HCT116 (cell line): ENCODE data around the gene MOSPD3. TPM values are rescaled to one million over a fixed set of nuclear protein-coding genes. Genes with fewer than 3 reads are reported as not detected.

Experiments
- ATAC-seq: fragments of 200-7000 bp; cut with Tn5 transposase; 2 replicates; pipeline ENCODE4 v1.9.1; 2020; ENCODE audit warnings: mild to moderate bottlenecking, moderate library complexity
- BruUV-seq: library from RNA; stranded (reverse); fragments of 400-500 nt; replicated peaks from 2 replicates; lab custom pipeline; 2021; lab: Mats Ljungman, UMichigan
- CTCF ChIA-PET: fragments of 300-600 bp; sonication (Branson Sonifier 250); formaldehyde crosslinking; loops from one replicate; lab custom pipeline; 2021; ENCODE audit warnings: antibody characterized with exemption; lab: Charles Lee
- POLR2A ChIA-PET: fragments of 300-600, 350-600 bp; sonication (Branson Sonifier 250); formaldehyde crosslinking; loops from one replicate; lab custom pipeline; 2021; ENCODE audit warnings: antibody characterized with exemption; lab: Charles Lee
- RAD21 ChIA-PET, 2 experiments: fragments of 300-600 bp; sonication (Branson Sonifier 250); formaldehyde crosslinking; loops; one replicate each; lab custom pipeline; 2023; ENCODE audit warnings: low total read pairs in 2 of 2; ENCODE audit not compliant: uncharacterized antibody in 2 of 2, unreplicated experiment in 2 of 2, low non-redundant PET in 1 of 2; lab: Charles Lee
- DNase-seq: peaks from one replicate; pipeline ENCODE4 v3.0.0-alpha.2; 2010; ENCODE audit warnings: low read depth, low spot score
- H2AFZ ChIP-seq: fragments of 200-600 bp; shearing (Covaris generic), sonication (generic); 2 replicates; pipeline ENCODE4 v1.6.1; 2017; ENCODE audit warnings: low read depth, mixed run types, mixed read lengths, antibody characterized with exemption, low read length; ENCODE audit not compliant: poor library complexity, severe bottlenecking
- H3K27ac ChIP-seq: 2 replicates; pipeline ENCODE4 v1.5.1; 2012; ENCODE audit warnings: low read depth, low read length
- H3K27me3 ChIP-seq: fragments of 200-600 bp; sonication (generic); 2 replicates; pipeline ENCODE4 v1.6.1; 2016; ENCODE audit warnings: mixed run types, low read length, mixed read lengths; ENCODE audit not compliant: insufficient read depth
- H3K36me3 ChIP-seq, 2 experiments: fragments of 200-500 bp in 1 of 2; fragments of 200-600 bp in 1 of 2; sonication (Bioruptor generic) in 1 of 2; sonication (generic) in 1 of 2; 2 replicates each; pipeline versions ENCODE4 v1.5.1 to v1.6.1; 2014 to 2016; ENCODE audit warnings: low read length in 2 of 2, inconsistent platforms in 1 of 2, mixed read lengths in 1 of 2, mixed run types in 1 of 2; ENCODE audit not compliant: insufficient read depth in 2 of 2, control insufficient read depth in 1 of 2
- H3K4me1 ChIP-seq, 2 experiments: fragments of 200-600 bp in 1 of 2; sonication (generic) in 1 of 2; 2 replicates each; pipeline versions ENCODE4 v1.5.1 to v1.6.1; 2012 to 2017; ENCODE audit warnings: low read length in 2 of 2, inconsistent platforms in 1 of 2, mild to moderate bottlenecking in 1 of 2, mixed read lengths in 1 of 2, mixed run types in 1 of 2, moderate library complexity in 1 of 2; ENCODE audit not compliant: insufficient read depth in 2 of 2, control insufficient read depth in 1 of 2
- H3K4me2 ChIP-seq: fragments of 200-600 bp; sonication (generic); 2 replicates; pipeline ENCODE4 v1.6.1; 2017; ENCODE audit warnings: mixed run types, low read length, mixed read lengths
- H3K4me3 ChIP-seq, 2 experiments: fragments of 200-600 bp in 1 of 2; sonication (generic) in 1 of 2; replicated peaks in 1 of 2; 2 replicates each; pipeline ENCODE4 v1.5.1; 2011 to 2016; ENCODE audit warnings: low read length in 2 of 2, control low read depth in 1 of 2, low read depth in 1 of 2, mild to moderate bottlenecking in 1 of 2, mixed read lengths in 1 of 2, mixed run types in 1 of 2
- H3K79me2 ChIP-seq: fragments of 200-600 bp; sonication (generic); 2 replicates; pipeline ENCODE4 v1.6.1; 2017; ENCODE audit warnings: mild to moderate bottlenecking, mixed run types, low read length, moderate library complexity, mixed read lengths; ENCODE audit not compliant: insufficient read depth
- H3K9ac ChIP-seq: fragments of 200-600 bp; sonication (generic); 2 replicates; pipeline ENCODE4 v1.6.1; 2016; ENCODE audit warnings: low read length, mixed read lengths
- H3K9me2 ChIP-seq: fragments of 200-600 bp; sonication (generic), shearing (Covaris generic); 2 replicates; pipeline ENCODE4 v1.6.1; 2017; ENCODE audit warnings: mixed run types, mild to moderate bottlenecking, moderate library complexity; ENCODE audit not compliant: insufficient read depth
- H3K9me3 ChIP-seq, 2 experiments: fragments of 200-500 bp in 1 of 2; fragments of 200-600 bp in 1 of 2; sonication (Bioruptor generic) in 1 of 2; sonication (generic) in 1 of 2; 2 replicates each; pipeline ENCODE4 v1.6.1; 2014 to 2017; ENCODE audit warnings: low read length in 2 of 2, mixed read lengths in 2 of 2, inconsistent platforms in 1 of 2, low read depth in 1 of 2, mild to moderate bottlenecking in 1 of 2, mixed run types in 1 of 2, moderate library complexity in 1 of 2; ENCODE audit not compliant: control insufficient read depth in 1 of 2, insufficient read depth in 1 of 2
- H4K20me1 ChIP-seq: fragments of 200-600 bp; sonication (generic), shearing (Covaris generic); 2 replicates; pipeline ENCODE4 v1.6.1; 2017; ENCODE audit warnings: mixed run types, mild to moderate bottlenecking, moderate library complexity; ENCODE audit not compliant: insufficient read depth
- CBX3 ChIP-seq: IDR thresholded peaks from 2 replicates; pipeline ENCODE4 v1.6.1; 2012; ENCODE audit warnings: low read depth
- CEBPB ChIP-seq: IDR thresholded peaks from 2 replicates; pipeline ENCODE4 v1.6.1; 2012; ENCODE audit warnings: low read depth
- EGR1 ChIP-seq: IDR thresholded peaks from 2 replicates; pipeline ENCODE4 v1.6.1; 2012; ENCODE audit warnings: low read depth
- ELF1 ChIP-seq: IDR thresholded peaks from 2 replicates; pipeline ENCODE4 v1.6.1; 2012; ENCODE audit warnings: low read depth, borderline replicate concordance
- EZH2 ChIP-seq: fragments of 200-600 bp; sonication (generic); IDR thresholded peaks from 2 replicates; pipeline ENCODE4 v1.6.1; 2017; ENCODE audit warnings: antibody characterized with exemption, mixed run types
- FOSL1 ChIP-seq: IDR thresholded peaks from 2 replicates; pipeline ENCODE4 v1.6.1; 2012; ENCODE audit warnings: low read depth
- POLR2AphosphoS5 ChIP-seq: IDR thresholded peaks from 2 replicates; pipeline ENCODE4 v1.6.1; 2011; ENCODE audit warnings: mild to moderate bottlenecking, low read depth, low read length, moderate library complexity
- RAD21 ChIP-seq: IDR thresholded peaks from 2 replicates; pipeline ENCODE4 v1.6.1; 2012; ENCODE audit warnings: low read depth, mild to moderate bottlenecking
- REST ChIP-seq: IDR thresholded peaks from 2 replicates; pipeline ENCODE4 v1.6.1; 2012; ENCODE audit warnings: low read depth
- SP1 ChIP-seq: IDR thresholded peaks from 2 replicates; pipeline ENCODE4 v1.6.1; 2012; ENCODE audit warnings: low read depth
- SRF ChIP-seq: IDR thresholded peaks from 2 replicates; pipeline ENCODE4 v1.6.1; 2012; ENCODE audit warnings: low read depth
- TCF7L2 ChIP-seq: IDR thresholded peaks from 2 replicates; pipeline ENCODE4 v1.7.0; 2011; ENCODE audit warnings: borderline replicate concordance, inconsistent platforms; ENCODE audit not compliant: insufficient read depth, insufficient read length; ENCODE audit errors: extremely low read depth
- YY1 ChIP-seq: IDR thresholded peaks from 2 replicates; pipeline ENCODE4 v1.6.1; 2011; ENCODE audit warnings: low read length, low read depth, moderate library complexity, mild to moderate bottlenecking; ENCODE audit not compliant: insufficient replicate concordance; ENCODE audit errors: extremely low read depth
- ZFX ChIP-seq: fragments of 450-650 bp; IDR thresholded peaks from 2 replicates; pipeline ENCODE4 v1.6.1; 2017
- ZNF274 ChIP-seq: fragments of 200-500 bp; sonication (Bioruptor generic); IDR thresholded peaks from 2 replicates; pipeline ENCODE4 v1.6.1; 2014; ENCODE audit warnings: mild to moderate bottlenecking, low read depth, low read length, inconsistent platforms
- intact Hi-C: fragments of 100-400 bp; cut with micrococcal nuclease; formaldehyde crosslinking; loops from 2 replicates; pipeline ENCODE4 v1.10.0; 2022
- total RNA-seq: library from RNA; stranded (reverse); gene quantifications from one replicate; pipeline ENCODE4 v1.2.1, GENCODE V29; 2021; ENCODE audit not compliant: unreplicated experiment
- TF ChIP-seq, protein P1 (sequence below), 3 experiments: fragments of 200-600 bp in 1 of 3; sonication (generic) in 1 of 3; IDR thresholded peaks in 2 of 3; conservative IDR thresholded peaks in 1 of 3; 2 replicates each; pipeline ENCODE4 v1.5.1; 2012 to 2017; ENCODE audit warnings: low read depth in 2 of 3, low read length in 2 of 3, antibody characterized with exemption in 1 of 3, borderline replicate concordance in 1 of 3, control low read depth in 1 of 3, mild to moderate bottlenecking in 1 of 3, mixed read lengths in 1 of 3, mixed run types in 1 of 3, moderate library complexity in 1 of 3; ENCODE audit not compliant: insufficient read depth in 1 of 3
- TF ChIP-seq, protein P2 (sequence below): IDR thresholded peaks from 2 replicates; pipeline ENCODE4 v1.6.1; 2012
- TF ChIP-seq, protein P3 (sequence below): IDR thresholded peaks from 2 replicates; pipeline ENCODE4 v1.6.1; 2012

Gene MOSPD3
- total RNA-seq, 1 experiment from 2014 or later: 32.8 TPM

GRCh38 chr7:100609958-100610357, 2.4 kb upstream of the MOSPD3 start:
- RAD21 ChIA-PET: no interaction called here
- POLR2A ChIA-PET: no interaction called here
- no peaks in the 10 kb centered on the region for H3K36me3 ChIP-seq
- no peaks in the 10 kb centered on the region for H4K20me1 ChIP-seq
- H3K27me3 ChIP-seq: no peaks in the 10 kb centered on the region
- H2AFZ ChIP-seq: no peak overlapping the region
- CTCF ChIA-PET: interaction anchor here (1.2 kb wide), 2 partner anchors 20 to 21 kb away, joined by 3 read pairs; no protein-coding TSS in a partner anchor
- no peak overlapping the region for H3K4me2 ChIP-seq
- H3K4me3 ChIP-seq: no peak overlapping the region
- no peak for DNase-seq
- no peaks in the 10 kb centered on the region for H3K79me2 ChIP-seq
- no peak overlapping the region for H3K27ac ChIP-seq
- H3K9ac ChIP-seq: no peak overlapping the region
- peaks cover 8 to 42% of the 10 kb centered on the region in 2 experiments for H3K4me1 ChIP-seq
- intact Hi-C loops: no loop called here
- TF ChIP-seq YY1 (no peak), REST (no peak), EZH2 (no peak), CBX3 (no peak), ZFX (no peak), SP1 (no peak), POLR2AphosphoS5 (no peak), SRF (no peak), CEBPB (no peak), EGR1 (no peak), FOSL1 (no peak), ELF1 (no peak), TCF7L2 (no peak), ZNF274 (no peak), RAD21 (no peak)
- TF ChIP-seq, protein P1, sequence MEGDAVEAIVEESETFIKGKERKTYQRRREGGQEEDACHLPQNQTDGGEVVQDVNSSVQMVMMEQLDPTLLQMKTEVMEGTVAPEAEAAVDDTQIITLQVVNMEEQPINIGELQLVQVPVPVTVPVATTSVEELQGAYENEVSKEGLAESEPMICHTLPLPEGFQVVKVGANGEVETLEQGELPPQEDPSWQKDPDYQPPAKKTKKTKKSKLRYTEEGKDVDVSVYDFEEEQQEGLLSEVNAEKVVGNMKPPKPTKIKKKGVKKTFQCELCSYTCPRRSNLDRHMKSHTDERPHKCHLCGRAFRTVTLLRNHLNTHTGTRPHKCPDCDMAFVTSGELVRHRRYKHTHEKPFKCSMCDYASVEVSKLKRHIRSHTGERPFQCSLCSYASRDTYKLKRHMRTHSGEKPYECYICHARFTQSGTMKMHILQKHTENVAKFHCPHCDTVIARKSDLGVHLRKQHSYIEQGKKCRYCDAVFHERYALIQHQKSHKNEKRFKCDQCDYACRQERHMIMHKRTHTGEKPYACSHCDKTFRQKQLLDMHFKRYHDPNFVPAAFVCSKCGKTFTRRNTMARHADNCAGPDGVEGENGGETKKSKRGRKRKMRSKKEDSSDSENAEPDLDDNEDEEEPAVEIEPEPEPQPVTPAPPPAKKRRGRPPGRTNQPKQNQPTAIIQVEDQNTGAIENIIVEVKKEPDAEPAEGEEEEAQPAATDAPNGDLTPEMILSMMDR (IDR thresholded peaks at IDR 0.05 in 2 of 3, conservative IDR thresholded peaks at IDR 0.05 in 1 of 3; ENCODE audit: borderline replicate concordance in 1 of 3, insufficient read depth in 1 of 3, low read depth in 2 of 3, low read length in 2 of 3): no peak
- TF ChIP-seq, protein P2, sequence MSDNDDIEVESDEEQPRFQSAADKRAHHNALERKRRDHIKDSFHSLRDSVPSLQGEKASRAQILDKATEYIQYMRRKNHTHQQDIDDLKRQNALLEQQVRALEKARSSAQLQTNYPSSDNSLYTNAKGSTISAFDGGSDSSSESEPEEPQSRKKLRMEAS: no peak
- TF ChIP-seq, protein P3, sequence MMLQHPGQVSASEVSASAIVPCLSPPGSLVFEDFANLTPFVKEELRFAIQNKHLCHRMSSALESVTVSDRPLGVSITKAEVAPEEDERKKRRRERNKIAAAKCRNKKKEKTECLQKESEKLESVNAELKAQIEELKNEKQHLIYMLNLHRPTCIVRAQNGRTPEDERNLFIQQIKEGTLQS: no peak
- H3K9me2 ChIP-seq: no peaks in the 10 kb centered on the region
- no TSS peak for BruUV-seq
- no peak for ATAC-seq
- no peaks in the 10 kb centered on the region for H3K9me3 ChIP-seq
